Osteoblast (primary cell): Measurements from ENCODE around the gene CYP2D6. TPM values are rescaled to one million over a fixed set of nuclear protein-coding genes. Genes with fewer than 3 reads are reported as not detected.

Experiments used
- DNase-seq: peaks from one replicate; pipeline ENCODE4 v3.0.0; 2011; ENCODE audit warnings: low spot score, mixed read lengths; ENCODE audit not compliant: insufficient read length; ENCODE audit errors: missing footprints
- H2AFZ ChIP-seq: 2 replicates; pipeline ENCODE4 v1.6.0; 2011; ENCODE audit warnings: mild to moderate bottlenecking, low read length
- H3K27ac ChIP-seq: 2 replicates; pipeline ENCODE4 v1.5.1; 2011; ENCODE audit warnings: mild to moderate bottlenecking, low read depth, low read length, moderate library complexity
- H3K27me3 ChIP-seq: 2 replicates; pipeline ENCODE4 v1.6.0; 2012; ENCODE audit warnings: mild to moderate bottlenecking, control low read depth, inconsistent platforms, low read length, moderate library complexity; ENCODE audit not compliant: insufficient read depth
- H3K36me3 ChIP-seq: 2 replicates; pipeline ENCODE4 v1.5.1; 2011; ENCODE audit warnings: mild to moderate bottlenecking, low read length, control low read depth, moderate library complexity; ENCODE audit not compliant: insufficient read depth
- H3K4me1 ChIP-seq: 2 replicates; pipeline ENCODE4 v1.5.1; 2011; ENCODE audit warnings: mild to moderate bottlenecking, low read length, control low read depth, moderate library complexity; ENCODE audit not compliant: insufficient read depth
- H3K4me2 ChIP-seq: 2 replicates; pipeline ENCODE4 v1.6.0; 2011; ENCODE audit warnings: mild to moderate bottlenecking, low read length; ENCODE audit not compliant: insufficient read depth
- H3K4me3 ChIP-seq: fragments of 200-600 bp; sonication (generic); 3 replicates; pipeline ENCODE4 v1.5.1; 2012; ENCODE audit warnings: mild to moderate bottlenecking, low read length, inconsistent platforms; ENCODE audit not compliant: insufficient read depth
- H3K79me2 ChIP-seq: 2 replicates; pipeline ENCODE4 v1.6.0; 2012; ENCODE audit warnings: mild to moderate bottlenecking, low read length, control low read depth, inconsistent platforms; ENCODE audit not compliant: insufficient read depth
- H3K9me3 ChIP-seq: 2 replicates; pipeline ENCODE4 v1.5.1; 2011; ENCODE audit warnings: low read depth, low read length, control low read depth
- H4K20me1 ChIP-seq: 2 replicates; pipeline ENCODE4 v1.6.0; 2012; ENCODE audit warnings: mild to moderate bottlenecking, low read length, control low read depth; ENCODE audit not compliant: insufficient read depth
- CTCF ChIP-seq: IDR thresholded peaks from 2 replicates; pipeline ENCODE4 v1.5.1; 2011; ENCODE audit warnings: mild to moderate bottlenecking, low read depth, low read length, moderate library complexity; ENCODE audit errors: extremely low read depth
- total RNA-seq: library from RNA; depleted of rRNA; stranded (reverse); fragments of >200 nt; gene quantifications from 2 replicates; pipeline ENCODE4 v1.2.3, GENCODE V29; 2012

CYP2D6 gene
- total RNA-seq, 1 donor = 0.36 TPM

- peak; percentile 69 for DNase-seq
- no peak overlapping the region for H3K27ac ChIP-seq
- H3K36me3 ChIP-seq = peaks cover 39% of the 10 kb centered on the region
- H4K20me1 ChIP-seq = no peaks in the 10 kb centered on the region
- H3K4me1 ChIP-seq = peaks cover 26% of the 10 kb centered on the region
- H2AFZ ChIP-seq = no peak overlapping the region
- H3K4me3 ChIP-seq = no peak overlapping the region
- peaks cover 35% of the 10 kb centered on the region for H3K79me2 ChIP-seq
- no peak overlapping the region for H3K4me2 ChIP-seq
- H3K9me3 ChIP-seq = no peaks in the 10 kb centered on the region
- H3K27me3 ChIP-seq = no peaks in the 10 kb centered on the region
- no peak for TF ChIP-seq CTCF
These were observed 53.0 kb downstream of the CYP2D6 start for GRCh38 chr22:42077486-42078125.

- no peaks in the 10 kb centered on the region for H3K9me3 ChIP-seq
- no peaks in the 10 kb centered on the region for H3K27me3 ChIP-seq
- peak overlapping the region; percentile 14 for H3K27ac ChIP-seq
- peak; percentile 57 for DNase-seq
- H3K79me2 ChIP-seq = peaks cover 30% of the 10 kb centered on the region
- H3K4me3 ChIP-seq = no peak overlapping the region
- no peaks in the 10 kb centered on the region for H4K20me1 ChIP-seq
- no peak overlapping the region for H2AFZ ChIP-seq
- H3K36me3 ChIP-seq = peaks cover 34% of the 10 kb centered on the region
- peaks cover 26% of the 10 kb centered on the region for H3K4me1 ChIP-seq
- no peak overlapping the region for H3K4me2 ChIP-seq
- no peak for TF ChIP-seq CTCF
These were observed 53.7 kb downstream of the CYP2D6 start for GRCh38 chr22:42076764-42077485.

Other genes with a start within 250 kb of the CYP2D6 start
- gene SHISA8, start 215.7 kb downstream of the CYP2D6 start, total RNA-seq = not detected in 2 replicates
- gene TNFRSF13C, start 204.0 kb downstream of the CYP2D6 start, total RNA-seq = under 0.01 TPM in 2 replicates
- 1.2 and 1.8 TPM in 2 replicates for gene CENPM, start 183.7 kb downstream of the CYP2D6 start, total RNA-seq
- gene SEPTIN3, start 161.4 kb downstream of the CYP2D6 start, total RNA-seq = 0.29 and 0.36 TPM in 2 replicates
- gene WBP2NL, start 132.0 kb downstream of the CYP2D6 start, total RNA-seq = under 0.01 and 0.72 TPM in 2 replicates
- 35.9 and 44.2 TPM in 2 replicates for gene NAGA, start 60.0 kb downstream of the CYP2D6 start, total RNA-seq
- gene PHETA2, start 56.6 kb downstream of the CYP2D6 start, total RNA-seq = 23.9 and 26.2 TPM in 2 replicates
- 4.7 and 7.7 TPM in 2 replicates for gene SMDT1, start 51.1 kb downstream of the CYP2D6 start, total RNA-seq
- gene NDUFA6, start 40.0 kb downstream of the CYP2D6 start, total RNA-seq = 33.0 and 41.6 TPM in 2 replicates
- 30.9 and 35.1 TPM in 2 replicates for gene TCF20, start 139.8 kb upstream of the CYP2D6 start, total RNA-seq